Stimulated activated CD8-positive, alpha-beta memory T cell treated with anti-CD3 and anti-CD28 coated beads, Interleukin-15, amount 100 ng/mL, for 48 hours (primary cell): Measurements from ENCODE around the gene TMEM51.

Source experiments
- DNase-seq, 2 donors: peaks; one replicate each; pipeline ENCODE4 v3.0.0-alpha.2; 2020; ENCODE audit warnings: low read depth in 2 of 2

The TMEM51 gene

GRCh38 chr1:15177710-15178166, 24.2 kb downstream of the TMEM51 start:
- DNase-seq: no peak

DNA sequence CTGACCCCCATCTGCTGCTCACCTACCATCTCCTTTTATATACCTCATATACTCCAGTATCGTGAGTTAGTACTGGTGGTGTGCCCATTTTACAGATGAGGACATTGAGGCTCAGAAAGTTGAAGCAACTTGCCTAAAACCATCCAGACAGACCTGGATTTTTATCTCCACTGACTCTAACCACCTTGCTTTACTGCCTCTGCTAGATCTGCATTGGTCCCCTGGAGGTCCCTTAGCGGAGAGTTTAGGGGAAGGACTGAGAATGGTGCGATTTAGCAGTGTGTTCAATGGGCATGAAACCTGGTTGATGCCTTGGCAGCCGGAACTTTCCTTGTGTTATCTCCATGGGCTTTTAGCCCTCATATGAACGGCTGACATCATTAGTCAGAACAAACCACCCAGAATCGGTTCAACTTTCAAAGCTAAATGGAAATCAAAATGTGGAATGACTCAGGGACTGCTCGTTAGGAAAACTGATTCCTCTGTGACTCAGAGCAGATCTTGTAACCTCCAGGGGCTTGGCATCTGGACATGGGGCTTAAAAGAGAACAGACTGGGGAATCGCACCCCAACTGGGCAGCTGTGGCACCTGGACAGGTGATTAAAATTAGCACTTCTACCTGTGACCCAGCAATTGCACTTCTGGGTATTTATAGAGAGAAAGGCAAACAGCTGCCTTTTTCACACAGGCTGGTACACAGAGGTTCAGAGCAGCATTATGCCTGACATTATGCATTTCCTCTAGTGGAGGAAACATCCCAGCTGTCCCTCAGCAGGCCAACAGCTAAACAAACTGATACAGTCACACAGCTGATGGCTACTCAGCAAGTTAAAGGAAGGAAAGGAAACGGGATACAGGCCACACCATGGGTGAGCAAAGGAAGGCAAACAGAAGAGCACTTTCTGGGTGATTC, 25.3 kb downstream of the TMEM51 start:
- DNase-seq: no peak

GRCh38 chr1:15179485-15179883, 25.9 kb downstream of the TMEM51 start:
- no peak for DNase-seq

GRCh38 chr1:15180189-15180588, 26.6 kb downstream of the TMEM51 start:
- no peak for DNase-seq

DNA sequence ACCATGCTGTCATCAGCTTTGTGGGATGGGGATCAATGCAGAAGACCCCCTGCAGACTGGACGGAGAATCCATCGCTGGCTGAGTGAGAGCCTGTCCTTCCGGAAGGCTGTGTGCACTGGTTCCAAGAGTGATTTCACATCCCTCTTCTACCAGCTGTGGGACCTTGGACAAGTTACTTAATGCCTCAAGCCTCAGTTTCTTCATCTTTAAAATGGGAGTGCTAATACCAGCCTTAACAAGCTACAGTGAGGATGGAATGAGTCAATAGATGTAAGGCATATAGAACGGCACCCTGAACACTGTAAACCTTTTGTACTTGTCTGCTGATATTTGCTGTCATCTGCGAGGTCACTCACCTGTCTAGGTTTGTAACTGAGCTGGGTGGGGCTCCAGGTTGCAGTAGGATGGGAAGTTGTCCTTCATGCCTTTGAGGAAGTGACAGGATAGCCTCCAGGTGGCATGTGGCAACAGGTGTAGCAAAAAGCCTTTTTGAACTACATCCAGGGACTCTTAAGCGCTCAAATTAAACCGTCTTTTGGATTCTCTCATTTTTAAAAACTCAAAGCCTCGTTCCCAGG, 27.5 kb downstream of the TMEM51 start:
- no peak for DNase-seq

DNA sequence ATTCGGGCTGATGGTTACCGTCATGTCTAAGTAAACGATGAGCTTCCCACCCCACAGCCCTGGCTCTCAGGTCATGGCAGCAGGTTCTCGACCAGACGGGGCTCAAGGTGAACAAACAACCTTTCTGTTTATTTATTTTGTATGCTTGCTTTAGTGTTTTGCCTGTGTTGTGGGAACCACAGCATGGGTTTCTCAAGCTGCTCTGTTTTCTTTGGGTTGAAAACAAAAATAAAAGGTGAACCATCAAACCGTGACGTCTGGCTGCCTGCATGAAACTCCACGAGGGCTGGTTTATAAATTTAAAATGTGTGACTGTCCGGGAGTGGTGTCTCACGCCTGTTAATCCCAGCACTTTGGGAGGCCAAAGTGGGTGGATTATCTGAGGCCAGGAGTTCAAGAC, 28.0 kb downstream of the TMEM51 start:
- no peak for DNase-seq

DNA sequence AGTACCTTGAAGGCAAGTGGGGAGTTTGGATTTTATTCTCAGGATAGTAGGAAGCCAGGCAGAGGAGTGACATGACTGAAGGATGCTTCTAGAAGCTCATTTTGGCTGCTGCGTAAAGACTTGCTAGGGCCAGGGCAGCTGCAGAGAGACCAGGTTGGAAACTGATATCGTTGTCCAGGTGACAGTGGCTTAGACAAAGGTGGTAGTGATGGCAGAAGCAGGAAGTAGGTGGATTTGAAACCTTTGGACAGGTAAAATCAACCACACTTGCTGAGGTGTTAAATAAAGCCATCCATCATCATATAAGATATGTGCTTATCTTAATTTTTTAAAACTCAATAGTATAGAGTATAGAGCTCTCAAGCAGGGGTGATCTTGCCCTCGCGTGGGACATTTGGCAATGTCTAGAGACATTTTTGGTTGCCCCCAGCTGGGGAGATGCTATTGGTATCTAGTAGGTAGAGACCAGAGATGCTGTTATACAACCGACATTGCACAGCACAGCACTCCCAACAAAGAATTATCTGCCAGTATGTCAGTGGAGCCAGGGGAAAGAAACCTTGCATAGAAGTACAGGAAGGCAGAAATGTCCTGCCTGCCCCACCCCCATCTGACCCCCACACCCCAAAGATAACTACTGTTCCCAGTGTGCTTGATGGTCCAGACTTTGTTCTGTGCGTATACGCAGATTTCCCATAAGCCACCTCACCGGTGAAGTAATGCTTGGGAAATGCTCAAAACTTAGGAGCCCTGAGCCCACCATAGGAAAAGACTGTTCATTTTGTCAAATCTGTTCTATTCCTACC, 31.1 kb downstream of the TMEM51 start:
- no peak for DNase-seq

- no peak for DNase-seq
Measured at GRCh38 chr1:15185617-15186016, 32.1 kb downstream of the TMEM51 start.

- DNase-seq: no peak
Measured at GRCh38 chr1:15186073-15186845, 32.7 kb downstream of the TMEM51 start.

GRCh38 chr1:15186846-15187151, 33.3 kb downstream of the TMEM51 start:
- DNase-seq: no peak

DNA sequence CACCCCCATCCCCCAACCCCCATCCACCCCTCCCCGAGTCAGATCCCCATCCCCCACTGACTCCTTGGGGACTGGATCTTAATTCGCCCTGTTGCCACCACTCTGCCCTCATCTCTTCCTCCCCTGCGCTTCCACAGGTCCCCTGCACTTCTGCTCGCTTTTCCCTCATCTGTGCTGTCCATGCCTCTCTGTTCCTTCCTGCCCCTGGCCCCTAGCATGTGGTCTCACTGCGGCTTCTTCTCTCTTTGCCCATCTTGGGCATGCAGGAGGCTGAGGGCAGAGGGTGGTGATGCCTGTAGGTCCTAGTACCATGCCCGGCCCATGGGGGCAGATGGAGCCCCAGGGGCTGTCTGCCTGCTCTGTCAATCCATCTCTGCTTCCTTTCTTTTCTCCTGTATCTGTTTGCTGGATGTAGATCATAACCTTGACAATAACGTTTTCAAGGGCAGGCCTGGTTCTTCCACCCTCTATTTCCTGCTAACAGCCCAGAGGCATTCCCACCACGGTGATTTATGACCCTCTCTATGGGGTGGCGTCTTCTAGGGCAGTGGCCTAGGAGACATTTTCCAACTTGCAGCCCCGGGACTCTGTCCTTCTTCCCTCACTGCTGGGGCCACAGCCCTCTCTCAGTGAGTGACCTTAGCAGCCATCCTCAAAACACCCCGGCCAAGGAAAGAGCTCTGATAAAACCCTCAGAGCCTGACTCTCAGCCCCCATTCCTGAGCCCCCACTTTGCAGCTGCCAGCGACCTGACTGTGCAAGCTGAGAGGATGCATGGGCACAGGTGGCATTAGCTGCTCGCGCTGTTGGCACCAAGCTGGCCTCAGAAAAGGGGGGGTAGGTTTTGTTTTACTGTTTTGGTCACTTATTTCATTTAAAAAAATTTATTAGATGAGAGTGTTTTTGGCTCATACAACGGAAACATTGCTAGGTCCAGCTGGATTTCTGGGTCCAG, 33.9 kb downstream of the TMEM51 start:
- no peak for DNase-seq

DNA sequence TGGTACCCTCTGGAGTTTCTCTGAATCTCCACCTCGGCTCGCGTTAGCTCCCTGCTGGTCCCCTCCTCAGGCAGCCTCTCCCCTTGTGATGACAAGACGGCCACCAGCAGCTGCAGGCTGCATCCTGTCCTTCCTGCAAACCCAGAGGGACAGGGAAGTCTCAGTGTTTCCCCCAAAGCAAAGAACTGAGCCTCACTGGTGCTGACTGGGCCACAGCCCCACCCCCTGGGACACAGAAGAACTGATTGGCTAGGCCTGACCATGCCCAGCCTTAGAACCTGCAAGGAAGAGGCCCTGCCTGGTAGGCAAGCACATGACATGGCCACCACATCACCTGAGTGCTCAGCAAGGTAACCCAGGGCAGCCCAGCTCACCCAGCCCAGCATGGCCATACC, 34.6 kb downstream of the TMEM51 start:
- DNase-seq: no peak

DNA sequence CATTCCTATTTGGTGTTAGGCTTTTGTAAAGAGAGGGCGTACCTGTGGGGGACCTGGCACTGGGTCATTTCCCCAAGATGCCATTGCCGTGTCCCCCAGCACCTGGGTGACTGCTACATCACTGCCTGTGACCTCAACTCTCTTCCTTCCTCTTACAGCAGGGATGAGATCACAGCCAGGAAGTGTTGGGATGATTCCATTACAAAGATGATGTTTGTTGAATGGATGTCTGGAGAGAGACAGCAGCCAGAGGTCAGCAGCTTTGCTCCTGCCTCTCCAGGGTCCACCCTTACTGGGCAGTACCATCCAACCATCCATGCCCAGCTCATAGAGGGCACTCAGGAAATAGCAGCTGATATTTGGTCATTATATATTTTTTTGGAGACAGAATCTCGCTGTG, 35.1 kb downstream of the TMEM51 start:
- DNase-seq: no peak

- DNase-seq: no peak
Measured at GRCh38 chr1:15189692-15190370, 36.3 kb downstream of the TMEM51 start.

- no peak for DNase-seq
Measured at GRCh38 chr1:15191267-15191666, 37.7 kb downstream of the TMEM51 start.

DNA sequence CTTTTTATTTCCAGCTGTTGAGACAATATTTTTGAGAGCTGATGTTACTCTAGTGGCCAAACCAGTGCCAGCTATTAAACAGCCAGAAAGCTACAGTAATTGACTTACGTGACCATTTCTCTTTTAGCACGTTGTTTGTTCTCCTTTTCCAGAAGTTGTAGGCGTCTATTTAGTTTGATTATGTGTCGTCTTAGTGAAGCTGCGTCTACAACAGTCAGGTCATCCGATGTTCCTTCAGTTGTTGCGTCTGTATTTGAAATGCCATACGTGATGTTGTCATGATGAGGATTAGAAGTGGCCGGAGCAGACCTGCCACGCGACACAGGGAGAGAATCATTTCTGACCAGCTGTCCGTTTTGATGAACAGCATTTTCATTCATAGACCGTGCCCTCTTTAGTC, 38.2 kb downstream of the TMEM51 start:
- DNase-seq: no peak

DNA sequence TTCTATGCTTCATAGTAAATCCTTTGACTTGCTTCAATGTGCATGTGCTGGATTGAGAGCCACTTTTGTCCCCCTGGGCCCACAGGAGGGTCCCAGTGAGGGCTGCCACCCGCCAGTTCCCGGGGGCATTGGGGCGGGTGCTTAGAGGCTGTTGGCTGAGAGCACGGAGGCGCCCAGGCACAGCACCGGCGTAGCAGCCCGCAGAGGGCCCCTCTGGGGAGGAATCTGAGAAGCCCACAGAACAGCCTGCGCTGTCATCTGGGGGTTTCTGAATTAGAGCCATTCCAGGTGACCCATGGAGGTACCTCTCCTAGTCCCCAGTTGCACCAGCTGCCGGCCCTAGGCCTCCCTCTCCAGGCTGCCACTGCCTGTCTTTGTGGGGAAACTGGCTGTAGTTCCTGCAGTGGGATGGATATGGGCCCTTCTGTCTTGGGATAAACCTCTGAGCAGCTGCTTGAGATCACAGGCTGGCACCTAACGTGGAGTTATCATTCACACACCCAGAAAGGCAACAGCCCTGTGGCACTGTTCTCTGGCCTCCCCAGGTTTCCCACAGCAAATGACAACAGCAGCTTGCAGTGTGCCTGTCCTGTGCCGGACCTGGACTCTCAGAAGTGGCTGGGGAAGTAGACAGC, 39.5 kb downstream of the TMEM51 start:
- no peak for DNase-seq

GRCh38 chr1:15195420-15196052, 42.0 kb downstream of the TMEM51 start:
- DNase-seq: no peak

GRCh38 chr1:15196069-15196468, 42.5 kb downstream of the TMEM51 start:
- DNase-seq: no peak
